MM.1S (cell line): ENCODE measurements around the gene CROCC2.

Experiments used
- EZH2 ChIP-seq: fragments of 300-600 bp; sonication (generic); optimal IDR thresholded peaks from 2 replicates; pipeline ENCODE3; 2017; ENCODE audit warnings: low read depth, mild to moderate bottlenecking, antibody characterized with exemption, low read length, mixed read lengths
- EZH2phosphoT487 ChIP-seq: fragments of 300-600 bp; sonication (generic); IDR thresholded peaks from 2 replicates; pipeline ENCODE4 v1.6.1; 2018; ENCODE audit warnings: antibody characterized with exemption, low read length
- TF ChIP-seq, protein P1 (sequence below): fragments of 300-600 bp; sonication (generic); IDR thresholded peaks from 2 replicates; pipeline ENCODE4 v1.5.1; 2016; ENCODE audit warnings: antibody characterized with exemption, low read length, mixed read lengths

DNA sequence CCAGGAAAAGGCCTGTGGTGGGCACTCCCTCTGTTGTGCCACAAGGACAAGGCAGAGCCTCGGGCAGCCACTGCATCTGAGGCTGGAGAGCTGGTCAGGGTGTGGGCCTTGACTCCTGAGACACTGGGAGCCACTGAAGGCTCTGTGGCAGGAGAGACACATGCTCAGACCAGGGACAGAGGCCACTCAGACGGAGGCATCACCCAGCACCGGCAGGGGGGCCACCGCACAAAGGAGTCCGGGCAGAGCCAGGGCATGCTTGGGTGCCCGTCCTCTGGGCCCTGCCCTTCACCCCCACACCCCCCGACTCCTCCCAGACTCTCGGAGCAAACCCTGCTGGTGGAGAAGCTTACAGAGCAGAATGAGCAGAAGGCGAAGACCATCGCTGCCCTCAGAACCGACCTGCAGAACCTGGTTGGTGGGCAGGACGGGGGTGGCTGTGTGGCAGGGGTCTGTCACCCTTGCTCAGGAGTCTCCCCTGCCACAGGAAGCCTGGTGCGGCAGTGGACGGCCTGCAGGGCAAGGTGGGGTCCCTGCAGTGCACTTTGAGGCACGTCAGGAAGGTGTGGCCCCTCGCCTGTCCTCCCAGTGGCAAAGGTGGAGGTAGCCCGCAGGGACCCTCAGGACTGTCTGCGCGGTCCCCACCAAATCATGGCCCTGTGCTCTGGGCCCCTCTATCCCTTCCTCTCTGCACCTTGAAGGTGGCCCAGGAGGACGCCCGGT, 26.0 kb downstream of the CROCC2 start:
- TF ChIP-seq, protein P1, sequence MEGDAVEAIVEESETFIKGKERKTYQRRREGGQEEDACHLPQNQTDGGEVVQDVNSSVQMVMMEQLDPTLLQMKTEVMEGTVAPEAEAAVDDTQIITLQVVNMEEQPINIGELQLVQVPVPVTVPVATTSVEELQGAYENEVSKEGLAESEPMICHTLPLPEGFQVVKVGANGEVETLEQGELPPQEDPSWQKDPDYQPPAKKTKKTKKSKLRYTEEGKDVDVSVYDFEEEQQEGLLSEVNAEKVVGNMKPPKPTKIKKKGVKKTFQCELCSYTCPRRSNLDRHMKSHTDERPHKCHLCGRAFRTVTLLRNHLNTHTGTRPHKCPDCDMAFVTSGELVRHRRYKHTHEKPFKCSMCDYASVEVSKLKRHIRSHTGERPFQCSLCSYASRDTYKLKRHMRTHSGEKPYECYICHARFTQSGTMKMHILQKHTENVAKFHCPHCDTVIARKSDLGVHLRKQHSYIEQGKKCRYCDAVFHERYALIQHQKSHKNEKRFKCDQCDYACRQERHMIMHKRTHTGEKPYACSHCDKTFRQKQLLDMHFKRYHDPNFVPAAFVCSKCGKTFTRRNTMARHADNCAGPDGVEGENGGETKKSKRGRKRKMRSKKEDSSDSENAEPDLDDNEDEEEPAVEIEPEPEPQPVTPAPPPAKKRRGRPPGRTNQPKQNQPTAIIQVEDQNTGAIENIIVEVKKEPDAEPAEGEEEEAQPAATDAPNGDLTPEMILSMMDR: no peak
- TF ChIP-seq EZH2phosphoT487 (no peak), EZH2 (no peak)
